HUDEP-2 (cell line): ENCODE data around the gene BACH1.

Source experiments
- DNase-seq, 76 experiments: peaks; one replicate each; lab custom pipeline; 2025; ENCODE audit not compliant: unreplicated experiment in 76 of 76; lab: John Stamatoyannopoulos, UW

BACH1 gene

GRCh38 chr21:29374481-29374880 lies 75.8 kb downstream of the BACH1 start:
- DNase-seq, result no peak

- DNase-seq, result peak in 70 of 76 experiments; percentile 12 to 86 (median 60)
Observed at GRCh38 chr21:29376556-29376955, 77.8 kb downstream of the BACH1 start.

- DNase-seq, result no peak
Observed at GRCh38 chr21:29377266-29377665, 78.5 kb downstream of the BACH1 start.

DNA sequence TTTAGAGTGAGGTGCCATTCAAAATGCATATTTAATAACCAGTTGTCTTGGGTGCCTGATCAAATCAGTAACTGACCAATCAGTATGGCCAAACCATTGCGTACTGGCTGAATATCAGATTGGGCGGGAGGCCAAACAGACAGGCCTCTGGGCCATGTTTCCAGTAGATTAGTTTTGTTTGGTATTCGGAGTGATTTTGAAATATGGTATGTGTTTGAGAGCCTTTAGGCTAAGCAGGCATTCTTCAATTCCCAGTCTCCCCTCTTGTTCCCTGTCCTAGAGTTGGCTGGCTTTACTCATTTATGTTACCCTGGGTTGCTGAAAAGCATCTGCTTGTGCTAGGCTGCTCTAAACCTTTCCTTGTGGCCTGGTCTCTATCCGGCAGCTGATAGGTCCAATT lies 80.1 kb downstream of the BACH1 start:
- peak in 37 of 76 experiments; percentile 8 to 59 (median 33) for DNase-seq

DNA sequence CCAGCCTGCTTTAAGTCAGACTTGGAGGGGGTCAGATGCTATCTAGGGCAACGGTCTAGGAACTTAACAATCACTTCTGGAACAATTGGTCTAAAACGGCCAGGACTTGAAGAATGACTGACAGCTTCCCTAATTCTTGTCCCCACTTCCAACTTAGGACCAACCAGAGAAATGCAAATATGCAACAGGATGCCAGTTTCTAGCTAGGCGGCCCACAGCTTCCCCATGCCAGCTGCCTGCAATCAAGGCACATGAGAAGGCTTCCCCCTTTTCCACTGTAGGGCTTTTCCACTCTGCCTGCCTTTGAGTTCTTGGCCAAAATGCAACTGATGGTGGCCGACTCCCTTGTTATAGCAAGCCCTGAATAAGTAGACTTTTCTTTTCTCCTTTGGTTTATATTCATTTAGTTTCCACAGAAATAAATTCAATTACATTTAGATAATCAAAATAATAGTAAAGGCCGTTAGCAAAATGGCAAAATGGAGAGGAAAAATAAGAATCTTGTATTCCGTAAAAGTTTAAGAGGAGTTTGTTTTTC lies 80.9 kb downstream of the BACH1 start:
- DNase-seq, result no peak

- DNase-seq, result no peak
Observed at GRCh38 chr21:29382030-29382654, 83.4 kb downstream of the BACH1 start.

DNA sequence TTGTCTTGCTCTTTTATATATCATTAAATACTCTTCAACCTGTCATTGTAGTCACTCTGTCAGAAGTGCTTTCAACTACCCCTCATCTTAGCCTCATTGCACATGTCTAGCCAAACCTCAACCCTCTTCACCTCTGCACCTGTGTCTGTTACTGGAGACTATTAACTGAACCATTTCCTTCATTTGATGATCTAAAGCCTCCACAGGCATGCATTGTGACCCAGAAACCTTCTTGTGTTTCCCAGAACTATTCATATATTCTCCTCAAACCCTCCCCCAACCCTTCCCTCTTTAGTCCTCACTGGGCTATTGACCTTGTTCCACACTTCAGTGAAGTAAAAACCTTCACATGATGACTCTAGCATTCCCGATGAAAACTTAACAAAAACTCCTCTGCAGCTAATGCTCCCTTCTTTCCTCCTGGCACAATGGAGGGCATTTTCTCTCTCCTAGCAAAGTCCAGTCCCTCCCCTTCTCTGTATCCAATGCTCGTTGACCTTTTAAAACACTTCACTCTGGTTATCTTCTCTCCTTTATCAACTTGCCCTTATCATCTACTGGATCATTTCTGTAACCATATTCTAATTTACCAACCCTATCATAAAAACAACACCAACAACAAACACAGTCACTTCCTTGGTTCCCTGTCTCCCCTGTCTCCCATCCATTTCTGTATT lies 86.1 kb downstream of the BACH1 start:
- DNase-seq, result no peak

DNA sequence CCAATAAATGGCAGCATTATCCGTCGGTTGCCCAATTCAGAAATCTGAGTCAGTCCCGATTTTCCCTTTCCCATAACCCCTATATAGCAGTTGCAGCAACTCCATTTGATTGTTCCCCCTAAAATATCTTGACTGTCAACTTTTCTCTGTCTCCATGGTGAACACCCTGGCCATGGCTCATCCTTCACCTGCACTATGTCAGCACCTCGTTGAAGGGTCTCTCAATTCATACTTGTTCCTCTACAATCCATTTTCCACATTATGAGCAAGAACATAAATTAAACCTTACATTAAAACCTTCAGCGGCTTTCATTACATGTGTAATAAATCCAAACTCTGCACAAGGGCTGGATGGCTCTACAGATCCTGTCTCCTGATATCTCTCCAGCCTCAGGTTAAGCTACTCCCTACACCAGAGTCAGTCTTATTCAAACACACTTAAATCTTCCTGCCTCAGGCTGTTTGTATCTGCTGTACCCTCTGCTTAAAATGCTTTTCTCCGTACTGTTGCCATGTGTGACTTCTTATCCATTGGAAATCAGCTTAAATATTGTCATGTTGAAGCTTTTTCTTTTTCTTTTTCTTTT lies 87.3 kb downstream of the BACH1 start:
- DNase-seq, result no peak

GRCh38 chr21:29386803-29387202 lies 88.1 kb downstream of the BACH1 start:
- DNase-seq, result no peak

DNA sequence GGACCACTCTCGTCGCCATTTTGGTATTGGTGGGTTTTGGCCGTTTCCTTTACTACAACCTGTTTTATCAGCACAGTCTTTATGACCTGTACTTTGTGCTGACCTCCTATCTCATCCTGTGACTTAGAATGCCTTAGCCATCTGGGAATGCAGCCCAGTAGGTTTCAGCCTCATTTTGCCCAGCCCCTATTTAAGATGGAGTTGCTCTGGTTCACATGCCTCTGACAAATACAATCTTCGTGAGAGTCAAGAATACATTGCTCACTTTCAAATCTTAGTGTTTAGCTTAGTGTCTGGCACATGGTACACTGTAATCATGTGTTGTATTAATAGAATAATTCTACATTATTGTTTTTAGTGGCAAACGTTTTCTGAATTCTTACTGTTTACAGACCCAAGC lies 88.9 kb downstream of the BACH1 start:
- no peak for DNase-seq

GRCh38 chr21:29389136-29389535 lies 90.4 kb downstream of the BACH1 start:
- DNase-seq, result no peak

DNA sequence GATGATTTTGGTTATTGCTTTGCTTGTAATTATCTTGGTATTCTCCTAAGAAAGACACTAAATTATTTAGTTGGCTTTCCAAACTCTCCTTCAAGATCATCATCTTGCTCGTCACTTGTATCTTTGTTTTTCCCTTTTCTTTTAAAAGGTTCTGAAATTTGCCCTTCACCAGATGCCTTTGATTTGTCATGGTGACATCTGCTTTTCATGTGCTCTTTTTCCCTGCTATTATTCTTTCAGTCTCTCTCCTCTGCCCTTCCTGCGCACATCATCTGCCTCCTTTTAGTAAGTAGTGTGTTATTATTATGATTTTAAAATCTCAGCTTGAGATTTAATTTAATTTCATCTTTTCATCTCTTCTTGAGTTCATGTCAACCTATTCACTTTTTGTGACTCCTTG lies 92.1 kb downstream of the BACH1 start:
- DNase-seq, result no peak

DNA sequence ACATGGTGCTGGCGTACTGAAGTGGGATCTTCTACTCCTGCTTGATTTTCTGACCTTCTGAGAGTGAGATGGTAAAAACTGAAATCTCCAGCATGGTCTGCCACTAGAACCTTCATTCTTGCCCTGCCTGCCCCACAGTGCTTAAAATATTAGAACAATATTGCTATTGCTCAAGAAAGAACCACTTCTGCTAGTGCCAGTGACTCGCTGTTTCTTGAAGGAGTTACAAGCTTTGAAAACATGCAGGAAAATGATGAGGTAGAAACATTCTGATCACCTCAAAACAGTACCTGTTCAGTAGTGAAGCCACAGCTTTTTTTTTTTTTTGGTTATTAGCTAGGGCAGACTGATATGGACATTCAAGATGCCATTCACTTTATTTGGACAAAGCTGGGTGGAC lies 95.3 kb downstream of the BACH1 start:
- DNase-seq, result no peak
